Testis (tissue), 3 donors: ENCODE measurements around the gene MARK4. TPM values are rescaled to one million over a fixed set of nuclear protein-coding genes. Genes with fewer than 3 reads are reported as not detected.

Experiments
- DNase-seq: peaks from one replicate; pipeline ENCODE4 v3.0.0-alpha.2; 2019
- H3K27ac ChIP-seq, 2 donors: fragments of 200-600 bp; sonication (generic); one replicate each; pipeline ENCODE4 v1.5.1; 2019
- H3K27me3 ChIP-seq: fragments of 200-600 bp; sonication (generic); one replicate; pipeline ENCODE4 v1.5.1; 2019
- H3K36me3 ChIP-seq: fragments of 200-600 bp; sonication (generic); one replicate; pipeline ENCODE4 v1.5.1; 2017; ENCODE audit warnings: low read depth; ENCODE audit errors: missing control alignments
- H3K4me1 ChIP-seq: fragments of 200-600 bp; sonication (generic); one replicate; pipeline ENCODE4 v1.5.1; 2019
- H3K4me3 ChIP-seq, 2 donors: fragments of 200-600 bp; sonication (generic); one replicate each; pipeline ENCODE4 v1.5.1; 2017 to 2019
- H3K9me3 ChIP-seq: fragments of 200-600 bp; sonication (generic); one replicate; pipeline ENCODE4 v1.5.1; 2017
- POLR2A ChIP-seq: fragments of 450-650 bp; IDR thresholded peaks from one replicate; pipeline ENCODE4 v1.6.1; 2017; ENCODE audit warnings: antibody characterized with exemption, mild to moderate bottlenecking, moderate library complexity
- WGBS, 2 donors: methylation state at CpG; one replicate each; pipeline ENCODE4 v1.1.5; 2018; 5-methylcytosine and 5-hydroxymethylcytosine counted together
- intact Hi-C: fragments of 100-400 bp; cut with DNase I; formaldehyde crosslinking; loops from one replicate; pipeline ENCODE4 v1.15.1; 2023; ENCODE audit warnings: low total_unique reads
- polyA plus RNA-seq: library from polyadenylated mRNA; stranded (reverse); fragments of 350-450 nt; fragmentation: Illumina TruSeq; extraction: RNeasy Lipid Tissue Mini Kit (QIAGEN cat#74804); gene quantifications from one replicate; pipeline ENCODE4 v1.2.3, GENCODE V29; 2014; ENCODE audit warnings: low read depth, low replicate concordance; ENCODE audit not compliant: insufficient read depth
- total RNA-seq, 2 donors: library from RNA; depleted of rRNA; stranded (reverse); fragments of >200 nt; gene quantifications; one replicate each; pipeline ENCODE4 v1.2.3, GENCODE V29; 2016
- TF ChIP-seq, protein P1 (sequence below), 3 experiments: fragments of 450-650 bp in 2 of 3; fragments of 200-600 bp in 1 of 3; sonication (generic) in 1 of 3; IDR thresholded peaks; one replicate each; pipeline ENCODE4 v1.5.1; 2016 to 2019; ENCODE audit warnings: antibody characterized with exemption in 3 of 3, mild to moderate bottlenecking in 2 of 3, moderate library complexity in 1 of 3

MARK4 gene
- total and polyA plus RNA-seq, 3 donors from 2014 or later, result 114 to 200 (median 197) TPM

DNA sequence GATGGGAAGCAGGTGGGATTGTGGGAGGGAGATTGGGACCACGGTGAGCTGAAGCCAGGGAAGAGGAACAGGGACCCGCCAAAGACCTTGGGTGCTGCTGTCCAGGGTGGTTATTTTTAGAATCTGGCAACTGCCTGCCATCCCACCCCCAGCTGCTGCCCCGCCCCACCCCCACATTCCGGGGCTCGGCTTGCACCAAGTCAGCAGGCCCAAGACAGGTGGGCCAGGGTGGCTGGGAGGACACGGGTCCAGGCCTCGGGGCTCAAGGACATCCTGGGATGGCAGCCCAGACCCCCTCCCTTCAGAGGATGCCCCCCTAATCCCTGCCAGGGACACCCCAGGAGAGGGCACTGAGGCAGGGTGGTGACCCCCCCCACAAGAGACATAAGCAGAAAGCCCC is 70.8 kb downstream of the MARK4 start:
- peaks cover 24% of the 10 kb centered on the region for H3K4me1 ChIP-seq
- no peak overlapping the region for H3K27ac ChIP-seq
- H3K9me3 ChIP-seq, result no peaks in the 10 kb centered on the region
- H3K27me3 ChIP-seq, result no peaks in the 10 kb centered on the region
- 34 to 46% methylated on average over 4 to 7 of the region's 7 CpGs for WGBS, 2 donors
- no peak for DNase-seq
- TF ChIP-seq, protein P1, sequence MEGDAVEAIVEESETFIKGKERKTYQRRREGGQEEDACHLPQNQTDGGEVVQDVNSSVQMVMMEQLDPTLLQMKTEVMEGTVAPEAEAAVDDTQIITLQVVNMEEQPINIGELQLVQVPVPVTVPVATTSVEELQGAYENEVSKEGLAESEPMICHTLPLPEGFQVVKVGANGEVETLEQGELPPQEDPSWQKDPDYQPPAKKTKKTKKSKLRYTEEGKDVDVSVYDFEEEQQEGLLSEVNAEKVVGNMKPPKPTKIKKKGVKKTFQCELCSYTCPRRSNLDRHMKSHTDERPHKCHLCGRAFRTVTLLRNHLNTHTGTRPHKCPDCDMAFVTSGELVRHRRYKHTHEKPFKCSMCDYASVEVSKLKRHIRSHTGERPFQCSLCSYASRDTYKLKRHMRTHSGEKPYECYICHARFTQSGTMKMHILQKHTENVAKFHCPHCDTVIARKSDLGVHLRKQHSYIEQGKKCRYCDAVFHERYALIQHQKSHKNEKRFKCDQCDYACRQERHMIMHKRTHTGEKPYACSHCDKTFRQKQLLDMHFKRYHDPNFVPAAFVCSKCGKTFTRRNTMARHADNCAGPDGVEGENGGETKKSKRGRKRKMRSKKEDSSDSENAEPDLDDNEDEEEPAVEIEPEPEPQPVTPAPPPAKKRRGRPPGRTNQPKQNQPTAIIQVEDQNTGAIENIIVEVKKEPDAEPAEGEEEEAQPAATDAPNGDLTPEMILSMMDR (IDR thresholded peaks at IDR 0.05), result no peak
- TF ChIP-seq POLR2A, result no peak
- H3K36me3 ChIP-seq, result no peaks in the 10 kb centered on the region
- no peak overlapping the region for H3K4me3 ChIP-seq
- intact Hi-C loops, result no loop called here

DNA sequence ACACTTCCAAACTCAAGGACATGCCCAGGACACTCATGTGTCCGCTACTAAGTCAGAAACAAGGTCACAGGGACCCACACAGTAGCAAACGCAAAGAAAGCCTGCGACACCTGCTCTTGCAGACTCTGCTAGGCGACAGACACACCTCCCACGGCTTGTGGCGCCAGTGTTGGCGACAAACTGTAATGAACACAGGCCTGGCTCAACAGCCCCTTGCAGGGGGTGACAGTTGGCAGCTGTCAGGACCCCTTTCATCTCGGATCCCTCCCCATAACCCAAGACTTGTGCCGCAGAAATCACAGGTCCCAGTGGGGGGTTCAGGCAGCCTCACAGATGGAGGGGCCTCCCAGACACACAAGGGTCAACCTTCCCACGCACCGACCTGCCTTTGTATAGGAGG is 71.2 kb downstream of the MARK4 start:
- DNase-seq, result no peak
- no peak overlapping the region for H3K27ac ChIP-seq
- no peaks in the 10 kb centered on the region for H3K27me3 ChIP-seq
- H3K4me1 ChIP-seq, result peaks cover 24% of the 10 kb centered on the region
- no peaks in the 10 kb centered on the region for H3K9me3 ChIP-seq
- intact Hi-C loops, result no loop called here
- TF ChIP-seq POLR2A, result no peak
- TF ChIP-seq, protein P1 (IDR thresholded peaks at IDR 0.05), result no peak
- 57 to 67% methylated on average over 8 to 11 of the region's 11 CpGs for WGBS, 2 donors
- H3K4me3 ChIP-seq, result no peak overlapping the region
- H3K36me3 ChIP-seq, result no peaks in the 10 kb centered on the region

DNA sequence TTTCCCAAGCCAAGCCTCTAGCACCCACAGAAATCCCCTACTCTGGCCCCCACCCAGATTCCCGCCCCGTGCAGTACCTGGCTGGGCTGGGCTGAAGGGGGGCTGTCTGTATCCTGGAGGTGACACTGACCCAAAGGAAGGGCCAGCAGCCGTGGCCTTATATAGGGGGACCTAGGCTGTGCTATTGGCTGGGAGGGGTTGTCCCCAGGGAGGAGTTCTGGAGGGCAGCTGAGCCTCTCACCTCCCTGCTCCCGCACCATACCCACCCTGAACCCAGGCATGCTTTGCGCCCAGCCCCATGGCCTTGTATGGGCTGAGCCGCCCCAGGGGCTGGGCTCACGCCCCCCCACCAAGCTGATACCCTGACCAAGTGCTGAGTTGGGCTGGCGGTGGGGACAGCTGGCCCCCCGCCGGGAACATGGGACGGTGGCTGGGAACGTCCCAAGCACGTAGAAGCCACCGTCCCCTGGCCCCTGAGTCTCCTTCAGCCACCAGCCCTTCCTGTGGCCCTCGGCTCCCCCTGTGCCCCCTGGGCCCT is 71.7 kb downstream of the MARK4 start, which contains the start of gene CKM:
CKM (minus strand) TSS at position 132 of the 538 bp plus-strand sequence. CDS start 3,162 bp downstream, outside the sequence.
- no peak for DNase-seq
- intact Hi-C loops, result no loop called here

DNA sequence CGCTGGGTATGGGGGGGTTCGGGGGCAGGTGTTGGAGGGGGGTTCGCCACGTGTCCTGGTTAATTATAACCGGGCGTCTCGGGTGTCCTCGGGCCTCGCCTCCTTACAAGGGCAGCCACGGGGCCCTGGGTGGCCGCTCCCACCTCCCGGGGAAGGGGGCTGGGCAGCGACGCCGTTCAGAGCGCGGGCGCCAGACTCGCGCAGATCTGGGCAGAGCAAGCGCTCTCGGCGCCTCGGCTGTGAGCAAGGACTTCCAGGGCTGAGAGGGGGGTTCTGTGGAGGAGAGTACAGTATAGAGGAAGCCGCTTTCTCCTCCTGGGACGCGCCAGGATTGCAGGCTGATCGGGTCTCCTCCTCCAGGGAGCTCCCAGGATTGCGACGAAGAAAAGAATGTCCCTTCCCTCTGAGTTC is 72.6 kb downstream of the MARK4 start:
- Histone ChIP-seq H3K4me3 (peak overlapping the region in 1 of 2 donors; percentile 31), H3K9me3 (no peaks in the 10 kb centered on the region), H3K36me3 (no peaks in the 10 kb centered on the region), H3K27me3 (no peaks in the 10 kb centered on the region), H3K27ac (no peak overlapping the region), H3K4me1 (peaks cover 24% of the 10 kb centered on the region)
- TF ChIP-seq, protein P1 (IDR thresholded peaks at IDR 0.05), result no peak
- no peak for TF ChIP-seq POLR2A
- intact Hi-C loops, result no loop called here
- no peak for DNase-seq
- 1 to 4% methylated on average over 14 to 29 of the region's 30 CpGs for WGBS, 2 donors

More for the DNA sequence above, 71.7 kb downstream of the MARK4 start, which contains the start of gene CKM:
- Histone ChIP-seq H3K9me3 (no peaks in the 10 kb centered on the region), H3K27me3 (no peaks in the 10 kb centered on the region), H3K4me3 (peak within 1 kb of the TSS in 1 of 2 donors; percentile 31), H3K27ac (no peak within 1 kb of the TSS), H3K36me3 (no peaks in the 10 kb centered on the region), H3K4me1 (peaks cover 24% of the 10 kb centered on the region)
- TF ChIP-seq, protein P1 (IDR thresholded peaks at IDR 0.05), result no peak
- TF ChIP-seq POLR2A, result no peak
- WGBS, 2 donors, result 40% methylated on average over 14 of the region's 15 CpGs; no CpG with 5 or more reads in 1 of the 2 donors

DNA sequence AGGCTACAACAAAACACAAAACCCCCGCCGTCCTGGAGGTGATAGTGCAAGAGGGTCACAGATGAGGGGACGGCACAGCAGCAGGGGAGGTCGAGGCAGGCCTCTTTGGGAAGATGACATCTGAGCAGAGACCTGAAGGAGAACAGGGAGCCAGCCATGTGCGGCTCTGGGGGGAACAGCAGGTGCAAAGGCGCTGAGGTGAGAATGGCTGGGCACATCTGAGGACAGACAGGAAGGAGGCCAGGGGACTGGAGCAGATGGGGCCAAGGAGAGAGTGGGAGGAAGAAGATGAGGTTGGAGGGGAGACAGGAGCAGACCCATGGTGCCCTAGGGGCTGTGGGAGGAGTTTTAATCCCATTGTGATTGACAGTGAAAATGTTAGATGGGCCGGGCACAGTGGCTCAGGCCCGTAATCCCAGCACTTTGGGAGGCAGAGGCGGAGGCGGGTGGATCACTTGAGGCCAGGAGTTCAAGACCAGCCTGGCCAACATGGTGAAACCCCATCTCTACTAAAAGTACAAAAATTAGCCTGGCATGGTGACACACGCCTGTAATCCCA is 73.4 kb downstream of the MARK4 start:
- Histone ChIP-seq H3K4me1 (peaks cover 24% of the 10 kb centered on the region), H3K9me3 (no peaks in the 10 kb centered on the region), H3K4me3 (no peak overlapping the region), H3K27ac (no peak overlapping the region), H3K27me3 (no peaks in the 10 kb centered on the region), H3K36me3 (no peaks in the 10 kb centered on the region)
- DNase-seq, result no peak
- TF ChIP-seq, protein P1 (IDR thresholded peaks at IDR 0.05), result no peak
- TF ChIP-seq POLR2A, result no peak
- intact Hi-C loops, result no loop called here
- 50 to 60% methylated on average over 9 to 11 of the region's 11 CpGs for WGBS, 2 donors
